Forelimb muscle (tissue), 1 donor: Measurements from ENCODE around the gene GREM2. TPM values are rescaled to one million over a fixed set of nuclear protein-coding genes. Genes with fewer than 3 reads are reported as not detected.

ENCODE experiments used
- DNase-seq: peaks from one replicate; pipeline ENCODE4 v3.0.0-alpha.2; 2013; ENCODE audit warnings: low read depth
- polyA plus RNA-seq: library from polyadenylated mRNA; unstranded; fragments of 120-200 nt; gene quantifications from one replicate; pipeline ENCODE4 v1.2.1, GENCODE V29; 2013; ENCODE audit not compliant: insufficient read length

GREM2 gene
- polyA plus RNA-seq, 1 donor, result 4.3 TPM

DNA sequence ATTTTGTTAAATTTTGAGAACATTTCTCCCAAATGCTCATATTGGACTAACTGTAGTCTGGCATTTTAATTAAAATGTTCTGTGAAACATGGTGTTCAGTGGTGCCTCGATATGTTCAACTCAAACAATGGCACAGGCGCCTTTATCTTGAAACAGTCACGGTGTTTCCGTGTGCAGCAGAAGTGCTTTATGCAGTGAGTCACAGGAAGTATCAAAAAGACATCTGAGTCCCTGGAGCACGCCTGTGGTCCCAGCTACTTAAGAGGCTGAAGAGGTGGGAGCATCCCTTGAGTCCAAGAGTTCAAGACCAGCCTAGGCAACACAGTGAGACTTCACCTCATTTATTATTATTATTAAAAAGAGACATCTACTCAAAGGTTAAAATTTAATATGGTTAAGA lies 52.2 kb downstream of the GREM2 start:
- DNase-seq, result no peak

DNA sequence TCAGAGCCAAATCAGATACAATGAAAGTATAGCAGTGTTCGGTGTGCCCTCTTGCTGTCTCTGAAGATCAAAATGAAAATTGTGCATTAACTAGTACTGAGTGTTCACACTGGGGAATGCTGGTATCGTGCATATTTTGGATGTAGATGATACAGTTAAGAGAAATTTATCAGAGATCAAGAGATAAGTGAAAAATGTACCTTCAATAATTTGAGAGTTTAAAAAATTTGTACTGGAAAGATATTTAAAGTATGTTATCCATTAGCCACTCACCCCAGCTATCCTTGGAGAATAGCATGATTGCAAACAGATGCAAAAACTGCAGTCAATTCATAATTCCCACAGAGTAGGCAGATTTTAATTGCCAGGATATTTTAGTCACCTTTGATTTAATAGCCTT lies 56.4 kb downstream of the GREM2 start:
- no peak for DNase-seq

DNA sequence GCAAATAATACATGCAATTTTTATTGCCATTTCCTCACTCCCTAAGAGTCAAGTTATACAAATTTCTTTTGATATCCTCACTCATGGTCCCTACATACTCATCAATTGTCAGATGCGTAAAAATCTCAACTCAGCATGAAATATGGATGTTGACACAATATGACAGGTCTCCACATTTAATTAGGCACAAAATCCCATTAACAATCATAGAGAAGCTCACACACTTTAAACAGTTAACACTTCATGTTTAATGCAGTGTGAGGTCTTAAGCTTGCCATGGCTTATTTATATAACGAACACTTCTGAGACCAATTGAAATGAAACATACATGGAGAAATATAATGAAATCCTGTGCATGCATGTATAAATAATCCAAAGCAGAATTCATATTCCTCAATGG lies 58.6 kb downstream of the GREM2 start:
- no peak for DNase-seq

GRCh38 chr1:240539769-240540414 lies 72.1 kb downstream of the GREM2 start:
- no peak for DNase-seq

- DNase-seq, result no peak
These were observed 73.1 kb downstream of the GREM2 start for GRCh38 chr1:240538776-240539430.

- no peak for DNase-seq
These were observed 78.7 kb downstream of the GREM2 start for GRCh38 chr1:240533154-240533780.

- DNase-seq, result no peak
These were observed 83.4 kb downstream of the GREM2 start for GRCh38 chr1:240528591-240528990.

- no peak for DNase-seq
These were observed 84.9 kb downstream of the GREM2 start for GRCh38 chr1:240527086-240527485.

DNA sequence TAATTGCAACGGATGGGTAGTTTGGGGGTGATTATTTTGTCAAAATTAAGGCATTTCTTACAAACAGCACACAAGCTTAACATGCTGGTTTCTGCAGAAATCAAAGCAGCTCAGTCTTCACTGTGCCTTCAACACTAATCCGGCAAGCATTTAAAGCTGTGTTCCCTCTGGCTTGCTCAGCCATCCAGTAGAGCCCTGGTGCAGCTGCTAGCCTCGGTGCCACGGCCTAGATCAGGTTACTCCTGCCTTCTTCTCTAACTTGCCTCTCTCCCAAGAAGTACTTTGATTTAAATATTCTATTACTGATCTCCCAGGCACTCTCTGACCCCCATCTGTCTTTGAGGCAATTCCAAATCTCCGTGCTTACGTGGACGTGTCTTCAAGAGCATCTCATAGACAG lies 85.6 kb downstream of the GREM2 start:
- DNase-seq, result no peak

DNA sequence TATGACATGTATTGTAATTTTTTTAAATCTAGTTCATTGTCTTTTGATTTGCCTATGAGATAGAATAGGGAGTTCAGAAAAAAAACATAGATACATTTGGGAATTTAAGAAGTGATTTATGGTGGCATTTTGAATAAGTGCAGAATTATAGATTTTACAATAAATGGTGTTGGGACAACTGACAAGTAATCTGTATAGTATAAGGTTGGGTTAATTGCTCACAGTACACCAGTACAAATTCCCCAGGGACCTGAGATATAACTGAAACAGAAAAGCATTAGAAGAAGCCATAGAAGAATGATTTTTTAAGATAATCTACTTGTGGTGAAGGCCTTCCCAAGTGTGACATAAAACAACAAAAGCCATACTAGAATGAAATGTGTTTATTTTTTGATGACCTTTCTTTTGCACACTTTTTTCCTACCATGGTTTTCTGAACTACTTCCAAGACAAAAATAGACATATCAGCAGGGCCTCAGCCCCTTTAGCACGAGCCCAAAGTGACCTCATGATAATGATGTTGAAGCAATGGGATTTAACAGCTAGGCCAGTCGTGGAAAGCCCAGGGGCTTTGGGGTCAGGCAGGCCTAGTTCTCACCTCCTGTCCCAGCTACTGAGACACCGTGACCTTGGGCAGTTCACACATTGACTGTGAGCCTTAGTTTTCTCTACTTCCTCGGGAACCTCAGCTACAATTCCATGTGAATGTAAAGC lies 87.4 kb downstream of the GREM2 start:
- no peak for DNase-seq

- DNase-seq, result no peak
These were observed 89.7 kb downstream of the GREM2 start for GRCh38 chr1:240522122-240522822.

- DNase-seq, result no peak
These were observed 94.1 kb downstream of the GREM2 start for GRCh38 chr1:240517891-240518290.

DNA sequence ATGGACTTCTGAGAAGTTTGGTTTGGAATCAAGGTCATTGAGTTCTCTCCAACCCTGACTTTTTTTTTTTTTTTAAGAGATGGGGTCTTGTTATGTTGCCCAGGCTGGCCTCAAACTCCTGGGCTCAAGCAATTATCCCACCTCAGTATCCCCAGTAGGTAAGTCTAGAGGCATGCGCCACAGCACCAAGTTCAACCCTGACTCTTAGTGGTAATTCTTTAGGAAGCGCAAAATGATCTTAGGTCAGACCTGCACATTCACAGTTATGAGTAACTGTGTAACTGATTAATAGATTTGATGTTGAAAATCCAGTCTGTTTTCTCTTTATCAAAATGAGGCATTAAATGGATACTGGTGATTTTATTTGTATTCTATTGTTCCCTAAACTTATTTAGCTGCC lies 95.9 kb downstream of the GREM2 start:
- DNase-seq, result no peak

GRCh38 chr1:240515505-240515904 lies 96.5 kb downstream of the GREM2 start:
- DNase-seq, result no peak

- no peak for DNase-seq
These were observed 100.2 kb downstream of the GREM2 start for GRCh38 chr1:240511789-240512188.

DNA sequence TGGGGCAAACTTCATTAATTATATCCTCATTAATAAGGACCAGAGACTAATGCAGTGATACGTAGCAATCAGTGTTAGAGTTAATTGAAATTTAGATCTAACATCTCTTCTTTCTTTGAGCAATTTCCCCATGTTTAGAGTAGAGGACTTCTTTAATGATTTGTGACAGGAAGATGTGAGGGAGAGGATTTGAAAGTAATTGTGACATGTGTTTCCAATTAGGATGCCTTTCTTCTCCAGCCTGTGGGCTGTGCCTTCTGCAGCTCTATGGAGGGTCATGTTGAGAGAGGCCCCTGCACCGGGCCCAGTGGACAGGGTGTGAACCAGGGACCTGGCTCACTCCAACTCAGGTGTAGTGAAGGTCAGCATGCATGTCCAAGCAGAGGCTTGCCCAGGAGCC lies 103.0 kb downstream of the GREM2 start:
- no peak for DNase-seq

GRCh38 chr1:240508201-240508600 lies 103.8 kb downstream of the GREM2 start:
- DNase-seq, result no peak

GRCh38 chr1:240506176-240506575 lies 105.8 kb downstream of the GREM2 start:
- DNase-seq, result no peak

GRCh38 chr1:240503558-240503957 lies 108.4 kb downstream of the GREM2 start:
- no peak for DNase-seq

DNA sequence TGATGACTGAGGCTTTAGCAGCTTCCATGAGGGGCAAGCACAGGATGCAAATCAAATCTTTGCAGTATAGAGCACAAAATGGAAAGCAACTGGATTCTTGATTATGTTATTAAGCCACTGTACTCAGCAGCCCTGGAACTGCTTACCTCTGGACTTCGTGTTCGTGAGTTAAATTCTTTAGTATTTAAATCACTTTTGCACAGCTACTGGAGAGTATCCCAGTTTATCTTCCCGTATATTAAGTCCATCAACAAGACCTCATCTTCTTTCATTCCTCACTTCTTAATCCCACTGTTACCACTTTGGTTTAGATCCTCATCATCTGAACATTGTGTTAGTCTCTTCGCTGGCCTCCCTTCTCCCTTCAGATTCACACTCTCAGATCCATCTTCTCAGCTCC lies 108.9 kb downstream of the GREM2 start:
- DNase-seq, result no peak

- DNase-seq, result no peak
These were observed 110.8 kb downstream of the GREM2 start for GRCh38 chr1:240501115-240501514.

DNA sequence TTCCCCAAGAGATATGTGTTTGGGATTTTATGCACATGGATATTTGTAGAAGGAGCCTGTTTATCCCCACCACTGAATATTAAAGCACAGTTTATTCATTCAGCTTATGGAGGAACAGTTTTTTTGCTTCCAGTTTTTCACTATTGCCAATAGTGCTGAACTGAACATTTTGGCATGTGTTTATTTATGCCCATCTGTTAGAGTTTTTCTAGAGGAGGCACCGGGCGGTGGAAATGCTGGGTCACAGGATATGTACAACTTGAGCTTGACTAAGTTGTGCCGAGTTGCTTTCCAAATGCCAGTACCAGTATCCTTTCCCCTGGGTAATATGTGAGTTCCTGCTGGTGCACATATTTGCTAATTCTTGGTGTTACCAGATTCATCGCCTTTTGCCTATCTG lies 111.3 kb downstream of the GREM2 start:
- DNase-seq, result no peak
